H9 (cell line): ENCODE results near the gene SPAG7. TPM values are rescaled to one million over a fixed set of nuclear protein-coding genes. Genes with fewer than 3 reads are reported as not detected.

Experiments
- DNase-seq: peaks from one replicate; pipeline ENCODE4 v3.0.0-alpha.2; 2017
- H2AFZ ChIP-seq: one replicate; pipeline ENCODE4 v1.6.1; 2013; ENCODE audit warnings: mild to moderate bottlenecking, low read length, control low read depth, moderate library complexity
- H2AK5ac ChIP-seq: 2 replicates; pipeline ENCODE4 v1.6.1; 2013; ENCODE audit warnings: low read length, control low read depth, mixed read lengths; ENCODE audit not compliant: insufficient read length
- H2BK120ac ChIP-seq: one replicate; pipeline ENCODE4 v1.6.1; 2013; ENCODE audit warnings: low read depth, mild to moderate bottlenecking, low read length, control low read depth, inconsistent platforms; ENCODE audit not compliant: poor library complexity, severe bottlenecking
- H2BK12ac ChIP-seq: 2 replicates; pipeline ENCODE4 v1.6.1; 2013; ENCODE audit warnings: low read length, control low read depth, mixed read lengths, low read depth; ENCODE audit not compliant: insufficient read length
- H2BK15ac ChIP-seq: 2 replicates; pipeline ENCODE4 v1.6.1; 2013; ENCODE audit warnings: low read depth, low read length, control low read depth
- H2BK20ac ChIP-seq: one replicate; pipeline ENCODE4 v1.6.1; 2013; ENCODE audit warnings: low read depth, mild to moderate bottlenecking, low read length, control low read depth, inconsistent platforms; ENCODE audit not compliant: poor library complexity, severe bottlenecking
- H2BK5ac ChIP-seq: 2 replicates; pipeline ENCODE4 v1.6.1; 2013; ENCODE audit warnings: low read length, control low read depth, mixed read lengths; ENCODE audit not compliant: insufficient read length
- H3K14ac ChIP-seq: 2 replicates; pipeline ENCODE4 v1.6.1; 2013; ENCODE audit warnings: low read length, control low read depth; ENCODE audit not compliant: insufficient read depth
- H3K18ac ChIP-seq: 2 replicates; pipeline ENCODE4 v1.6.1; 2013; ENCODE audit warnings: low read depth, mild to moderate bottlenecking, mixed read lengths, low read length, control low read depth; ENCODE audit not compliant: insufficient read length
- H3K23ac ChIP-seq: 2 replicates; pipeline ENCODE4 v1.6.1; 2013; ENCODE audit warnings: low read length, control low read depth, mixed read lengths, low read depth; ENCODE audit not compliant: insufficient read length
- H3K23me2 ChIP-seq: 2 replicates; pipeline ENCODE4 v1.6.1; 2013; ENCODE audit warnings: low read depth, mild to moderate bottlenecking, mixed read lengths, low read length, control low read depth; ENCODE audit not compliant: insufficient read length, poor library complexity, severe bottlenecking
- H3K27ac ChIP-seq: 2 replicates; pipeline ENCODE4 v1.5.1; 2013; ENCODE audit warnings: low read length, control low read depth, mixed read lengths, low read depth; ENCODE audit not compliant: insufficient read length
- H3K27me3 ChIP-seq: 2 replicates; pipeline ENCODE4 v1.6.1; 2013; ENCODE audit warnings: low read length, control low read depth, inconsistent platforms; ENCODE audit not compliant: insufficient read depth
- H3K4ac ChIP-seq: 2 replicates; pipeline ENCODE4 v1.6.1; 2013; ENCODE audit warnings: low read depth, mild to moderate bottlenecking, control low read depth, inconsistent platforms, low read length, moderate library complexity
- H3K4me1 ChIP-seq: 2 replicates; pipeline ENCODE4 v1.6.1; 2013; ENCODE audit warnings: low read length, control low read depth, inconsistent platforms; ENCODE audit not compliant: insufficient read depth
- H3K4me2 ChIP-seq: 2 replicates; pipeline ENCODE4 v1.6.1; 2013; ENCODE audit warnings: low read length, control low read depth, mixed read lengths; ENCODE audit not compliant: insufficient read length, insufficient read depth
- H3K56ac ChIP-seq: 2 replicates; pipeline ENCODE4 v1.6.1; 2013; ENCODE audit warnings: low read depth, mild to moderate bottlenecking, mixed read lengths, low read length, control low read depth; ENCODE audit not compliant: insufficient read length
- H3K79me1 ChIP-seq: 2 replicates; pipeline ENCODE4 v1.6.1; 2013; ENCODE audit warnings: low read depth, mild to moderate bottlenecking, moderate library complexity, low read length, control low read depth, inconsistent platforms; ENCODE audit not compliant: insufficient read depth, poor library complexity, severe bottlenecking
- H3K79me2 ChIP-seq: 2 replicates; pipeline ENCODE4 v1.6.1; 2013; ENCODE audit warnings: low read length, control low read depth, inconsistent platforms; ENCODE audit not compliant: insufficient read depth
- H3K9ac ChIP-seq: 2 replicates; pipeline ENCODE4 v1.6.1; 2013; ENCODE audit warnings: low read length, control low read depth, mixed read lengths; ENCODE audit not compliant: insufficient read length; ENCODE audit errors: extremely low read depth
- H3K9me3 ChIP-seq: one replicate; pipeline ENCODE4 v1.6.1; 2013; ENCODE audit warnings: low read depth, low read length, inconsistent platforms; ENCODE audit not compliant: control insufficient read depth
- H3T11ph ChIP-seq: one replicate; pipeline ENCODE4 v1.6.1; 2013; ENCODE audit warnings: mild to moderate bottlenecking, low read length, control low read depth, inconsistent platforms
- H4K20me1 ChIP-seq: one replicate; pipeline ENCODE4 v1.6.1; 2013; ENCODE audit not compliant: control insufficient read depth, insufficient read length, insufficient read depth
- H4K5ac ChIP-seq: 2 replicates; pipeline ENCODE4 v1.6.1; 2013; ENCODE audit warnings: low read depth, mild to moderate bottlenecking, mixed read lengths, low read length, control low read depth; ENCODE audit not compliant: insufficient read length
- H4K8ac ChIP-seq: replicated peaks from 2 replicates; pipeline ENCODE4 v1.6.1; 2013; ENCODE audit warnings: low read length, control low read depth, mixed read lengths, low read depth; ENCODE audit not compliant: insufficient read length
- H4K91ac ChIP-seq: 2 replicates; pipeline ENCODE4 v1.6.1; 2013; ENCODE audit warnings: low read depth, mild to moderate bottlenecking, moderate library complexity, mixed read lengths, low read length, control low read depth; ENCODE audit not compliant: insufficient read length
- H3K27ac Mint-ChIP-seq, 3 experiments: 2 replicates in 2 of 3; 3 replicates in 1 of 3; pipeline ENCODE4 v1.8.0; 2020 to 2021; ENCODE audit warnings: mixed read lengths in 3 of 3, mild to moderate bottlenecking in 1 of 3, moderate library complexity in 1 of 3
- H3K27me3 Mint-ChIP-seq: 2 replicates; pipeline ENCODE4 v1.8.0; 2021; ENCODE audit warnings: low read depth, mild to moderate bottlenecking, moderate library complexity, mixed read lengths
- H3K36me3 Mint-ChIP-seq, 3 experiments: 2 replicates in 2 of 3; 3 replicates in 1 of 3; pipeline ENCODE4 v1.8.0; 2020 to 2021; ENCODE audit warnings: low read depth in 3 of 3, mixed read lengths in 3 of 3; ENCODE audit not compliant: insufficient read depth in 1 of 3
- H3K4me1 Mint-ChIP-seq, 2 experiments: 2 replicates each; pipeline ENCODE4 v1.8.0; 2020; ENCODE audit warnings: mixed read lengths in 2 of 2
- H3K4me3 Mint-ChIP-seq, 2 experiments: 2 replicates in 1 of 2; 3 replicates in 1 of 2; pipeline ENCODE4 v1.8.0; 2020 to 2021; ENCODE audit warnings: mild to moderate bottlenecking in 2 of 2, mixed read lengths in 2 of 2, moderate library complexity in 1 of 2
- H3K9me3 Mint-ChIP-seq, 2 experiments: 2 replicates in 1 of 2; 3 replicates in 1 of 2; pipeline ENCODE4 v1.8.0; 2020; ENCODE audit warnings: mild to moderate bottlenecking in 2 of 2, mixed read lengths in 2 of 2, moderate library complexity in 1 of 2
- CTCF ChIP-seq: fragments of 200-600 bp; sonication (generic); conservative IDR thresholded peaks from 3 replicates; pipeline ENCODE4 v1.8.0; 2021; ENCODE audit warnings: antibody characterized with exemption, mild to moderate bottlenecking
- WGBS: extraction: QIAGEN DNeasy Blood & Tissue Kit; methylation state at CpG from one replicate; pipeline ENCODE4 v1.1.7; 2013; ENCODE audit warnings: missing lambda C conversion rate, low lambda C conversion rate, mixed read lengths; ENCODE audit not compliant: insufficient read length; ENCODE audit errors: extremely low coverage; 5-methylcytosine and 5-hydroxymethylcytosine counted together
- total RNA-seq: library from RNA; stranded (reverse); gene quantifications from 2 replicates; pipeline ENCODE4 v1.2.1, GENCODE V29; 2021

The SPAG7 gene
- total RNA-seq, 1 experiment from 2014 or later, result 102 TPM

- Histone ChIP-seq H3K56ac (no peak overlapping the region), H3K14ac (no peak overlapping the region), H4K8ac (no peak overlapping the region), H4K91ac (no peak overlapping the region), H3K4me1 (no peaks in the 10 kb centered on the region), H2BK15ac (no peak overlapping the region), H2BK5ac (no peak overlapping the region), H3K9ac (peak overlapping the region; percentile 96), H3K9me3 (no peaks in the 10 kb centered on the region), H4K5ac (no peak overlapping the region), H3K18ac (no peak overlapping the region), H2AK5ac (no peak overlapping the region), H3K79me1 (peaks cover 5% of the 10 kb centered on the region), H2BK20ac (no peak overlapping the region), H4K20me1 (peaks cover 4% of the 10 kb centered on the region), H3T11ph (no peak overlapping the region), H3K79me2 (peaks cover 9% of the 10 kb centered on the region; the same call in 1 of the 2 replicates), H2BK12ac (no peak overlapping the region), H3K4ac (no peak overlapping the region), H2AFZ (no peak overlapping the region), H2BK120ac (no peak overlapping the region), H3K23ac (no peak overlapping the region), H3K27me3 (no peaks in the 10 kb centered on the region), H3K23me2 (peaks cover 17% of the 10 kb centered on the region), H3K4me2 (peak overlapping the region; percentile 80), H3K27ac (no peak overlapping the region)
- Mint-ChIP-seq H3K27me3 (peaks cover 6% of the 10 kb centered on the region), H3K36me3 (peaks cover 40 to 83% (median 67%) of the 10 kb centered on the region in 3 experiments), H3K4me1 (peaks cover 30 to 39% of the 10 kb centered on the region in 2 experiments), H3K9me3 (no peaks in the 10 kb centered on the region; a peak in 2 of 5 replicates), H3K4me3 (peak overlapping the region; percentile 95 to 98), H3K27ac (peak overlapping the region; percentile 100; a peak in 4 of 7 replicates)
- DNase-seq, result no peak
- no CpG with 5 or more reads among the region's 4 CpGs for WGBS
- TF ChIP-seq CTCF, result no peak
Observed at GRCh38 chr17:4941319-4941610, 26.4 kb downstream of the SPAG7 start.
